Subcutaneous adipose tissue (tissue), 4 donors: ENCODE data around the gene UNG. TPM values are rescaled to one million over a fixed set of nuclear protein-coding genes. Genes with fewer than 3 reads are reported as not detected.

Experiments used
- total RNA-seq, 4 donors: library from RNA; depleted of rRNA; stranded (reverse); fragments of >200 nt; gene quantifications; one replicate each; pipeline ENCODE4 v1.1.0, GENCODE V29; 2016
- TF ChIP-seq, protein P1 (sequence below): fragments of 450-650 bp; IDR thresholded peaks from one replicate; pipeline ENCODE4 v1.5.1; 2016; ENCODE audit warnings: low read depth, mild to moderate bottlenecking, control low read depth, antibody characterized with exemption, moderate library complexity

UNG gene
- total RNA-seq, 4 donors from 2014 or later = 24.1 to 39.6 (median 31.6) TPM

DNA sequence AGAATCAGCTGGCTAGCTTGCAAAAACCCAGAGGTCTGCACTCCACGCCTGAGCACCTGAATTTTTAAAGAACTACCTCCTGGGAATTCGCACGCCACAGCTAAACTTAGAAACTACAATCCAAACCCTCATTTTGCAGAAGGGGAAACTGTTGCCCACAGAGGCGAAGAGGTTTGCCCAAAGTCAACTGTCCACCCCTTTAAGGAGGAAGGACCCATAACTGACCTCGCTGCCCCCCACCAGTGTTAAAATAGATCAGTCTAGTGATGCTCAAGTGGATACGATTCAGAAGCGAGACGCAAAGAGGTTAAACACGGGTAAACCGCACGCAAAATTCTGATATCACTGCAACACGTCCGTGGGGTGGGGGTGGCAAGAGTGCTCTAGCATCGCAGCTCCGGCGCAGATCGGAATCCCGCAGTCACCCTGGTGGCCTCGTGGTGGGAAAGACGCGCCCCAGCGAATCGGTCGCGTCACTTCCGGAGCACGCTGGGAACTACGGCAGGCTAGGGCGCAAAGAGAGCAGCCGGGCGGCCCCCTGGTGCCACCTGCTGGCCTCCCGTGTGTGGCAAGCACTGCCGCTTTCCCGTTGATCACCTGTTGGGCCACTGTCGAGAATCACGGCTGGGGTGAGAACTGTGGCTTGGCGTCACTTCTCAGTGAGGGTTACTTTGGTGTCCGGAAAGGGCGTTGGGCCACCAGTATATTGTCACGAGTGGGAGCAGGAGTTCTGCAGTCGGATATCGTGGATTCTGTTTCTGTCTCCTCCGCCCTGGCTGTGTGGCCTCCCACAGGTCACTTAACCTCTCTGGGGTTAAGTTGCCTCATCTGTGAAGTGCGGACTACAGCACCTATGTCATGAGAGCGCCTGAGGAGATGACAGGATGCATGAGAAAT is 4.1 kb upstream of the UNG start, which contains the start of gene ALKBH2:
TSS of gene ALKBH2 (minus strand) at position 451 of the 897 bp plus-strand sequence. CDS start 686 bp downstream, outside the sequence.
- TF ChIP-seq, protein P1, sequence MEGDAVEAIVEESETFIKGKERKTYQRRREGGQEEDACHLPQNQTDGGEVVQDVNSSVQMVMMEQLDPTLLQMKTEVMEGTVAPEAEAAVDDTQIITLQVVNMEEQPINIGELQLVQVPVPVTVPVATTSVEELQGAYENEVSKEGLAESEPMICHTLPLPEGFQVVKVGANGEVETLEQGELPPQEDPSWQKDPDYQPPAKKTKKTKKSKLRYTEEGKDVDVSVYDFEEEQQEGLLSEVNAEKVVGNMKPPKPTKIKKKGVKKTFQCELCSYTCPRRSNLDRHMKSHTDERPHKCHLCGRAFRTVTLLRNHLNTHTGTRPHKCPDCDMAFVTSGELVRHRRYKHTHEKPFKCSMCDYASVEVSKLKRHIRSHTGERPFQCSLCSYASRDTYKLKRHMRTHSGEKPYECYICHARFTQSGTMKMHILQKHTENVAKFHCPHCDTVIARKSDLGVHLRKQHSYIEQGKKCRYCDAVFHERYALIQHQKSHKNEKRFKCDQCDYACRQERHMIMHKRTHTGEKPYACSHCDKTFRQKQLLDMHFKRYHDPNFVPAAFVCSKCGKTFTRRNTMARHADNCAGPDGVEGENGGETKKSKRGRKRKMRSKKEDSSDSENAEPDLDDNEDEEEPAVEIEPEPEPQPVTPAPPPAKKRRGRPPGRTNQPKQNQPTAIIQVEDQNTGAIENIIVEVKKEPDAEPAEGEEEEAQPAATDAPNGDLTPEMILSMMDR = no peak

DNA sequence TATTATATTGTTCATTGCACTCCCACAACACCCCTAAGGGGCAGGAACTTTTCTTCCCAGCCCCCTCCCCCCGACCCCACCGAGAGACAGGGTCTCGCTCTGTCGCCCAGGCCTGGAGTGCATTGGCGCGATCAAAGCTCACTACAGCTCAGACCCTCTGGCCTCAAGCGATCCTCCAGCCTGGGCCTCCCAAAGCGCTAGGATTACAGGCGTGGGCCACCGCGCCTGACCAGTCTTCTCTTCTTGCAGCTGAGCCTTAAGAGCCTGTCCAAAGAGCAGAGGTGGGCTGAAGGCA is 310 bp upstream of the UNG start:
- TF ChIP-seq, protein P1 = no peak

DNA sequence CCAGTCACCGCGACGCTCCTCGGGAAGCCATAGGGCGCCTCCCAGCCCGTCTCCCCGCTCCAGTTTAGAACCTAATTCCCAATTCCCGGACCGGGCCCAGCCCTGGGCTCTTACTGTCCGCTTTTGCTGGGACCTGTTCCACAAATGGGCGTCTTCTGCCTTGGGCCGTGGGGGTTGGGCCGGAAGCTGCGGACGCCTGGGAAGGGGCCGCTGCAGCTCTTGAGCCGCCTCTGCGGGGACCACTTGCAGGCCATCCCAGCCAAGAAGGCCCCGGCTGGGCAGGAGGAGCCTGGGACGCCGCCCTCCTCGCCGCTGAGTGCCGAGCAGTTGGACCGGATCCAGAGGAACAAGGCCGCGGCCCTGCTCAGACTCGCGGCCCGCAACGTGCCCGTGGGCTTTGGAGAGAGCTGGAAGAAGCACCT is 797 bp downstream of the UNG start:
- TF ChIP-seq, protein P1 = no peak

DNA sequence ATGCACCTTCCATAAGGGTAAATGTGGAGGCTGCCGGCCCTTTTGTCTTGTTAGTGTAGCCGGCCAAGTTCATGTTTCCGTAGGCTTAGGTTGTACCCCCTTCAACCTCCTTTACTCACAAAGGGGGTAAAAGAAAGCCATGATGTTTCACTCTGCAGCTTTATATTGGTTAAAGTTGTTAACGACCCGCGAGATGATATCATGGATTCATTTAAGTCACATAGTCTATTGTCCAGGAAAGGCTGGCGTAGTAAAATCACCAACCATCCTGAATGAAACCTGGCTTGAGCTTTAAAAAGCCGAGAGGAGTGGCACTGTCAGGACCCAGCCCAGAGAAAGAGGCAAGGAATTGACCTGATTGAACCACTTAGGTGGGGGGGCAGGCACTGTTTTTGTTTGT is 1.3 kb downstream of the UNG start:
- TF ChIP-seq, protein P1 = no peak

DNA sequence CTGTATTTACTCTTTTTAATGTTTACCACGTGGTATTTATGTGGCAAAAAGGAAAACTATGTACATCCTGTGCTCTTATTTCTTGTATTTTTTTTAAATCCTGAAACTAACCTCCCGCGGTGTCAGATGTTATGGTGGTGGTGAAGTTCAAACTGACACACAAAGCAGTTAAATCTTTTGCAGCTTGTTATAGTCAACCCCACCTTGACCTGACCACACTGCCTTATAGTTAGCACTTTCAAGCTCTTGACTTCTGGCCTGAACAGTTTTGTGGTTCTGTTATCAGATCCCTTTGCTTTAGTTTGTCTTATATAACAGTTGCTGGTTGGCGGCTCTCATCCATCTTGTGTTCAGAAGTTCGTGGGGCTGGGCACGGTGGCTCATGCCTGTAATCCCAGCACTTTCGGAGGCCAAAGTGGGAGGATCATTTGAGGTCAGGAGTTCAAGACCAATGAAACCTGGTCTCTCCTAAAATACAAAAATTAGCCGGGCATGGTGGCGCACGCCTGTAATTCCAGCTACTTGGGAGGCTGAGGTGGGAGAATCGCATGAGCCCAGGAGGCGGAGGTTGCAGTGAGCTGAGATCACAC is 2.1 kb downstream of the UNG start:
- TF ChIP-seq, protein P1 = no peak

GRCh38 chr12:109100741-109101140 is 3.3 kb downstream of the UNG start:
- TF ChIP-seq, protein P1 = no peak

GRCh38 chr12:109102491-109102890 is 5.1 kb downstream of the UNG start:
- TF ChIP-seq, protein P1 = no peak
